HepG2 (cell line): ENCODE results near the gene SLFN14. TPM values are rescaled to one million over a fixed set of nuclear protein-coding genes. Genes with fewer than 3 reads are reported as not detected.

ENCODE experiments used
- CTCF ChIP-seq: sonication (generic); formaldehyde crosslinking; IDR thresholded peaks from 2 replicates; pipeline ENCODE4 v1.5.0; 2020; ENCODE audit warnings: mild to moderate bottlenecking, missing genetic modification reagents, moderate library complexity
- EED ChIP-seq: sonication (generic); formaldehyde crosslinking; IDR thresholded peaks from 2 replicates; pipeline ENCODE4 v1.5.0; 2020; ENCODE audit warnings: mild to moderate bottlenecking, missing genetic modification reagents
- FOXJ3 ChIP-seq: sonication (generic); formaldehyde crosslinking; IDR thresholded peaks from 2 replicates; pipeline ENCODE4 v1.4.0; 2020; ENCODE audit warnings: missing genetic modification reagents, mild to moderate bottlenecking, borderline replicate concordance
- HINFP ChIP-seq: sonication (generic); formaldehyde crosslinking; IDR thresholded peaks from 2 replicates; pipeline ENCODE4 v1.4.0; 2020; ENCODE audit warnings: low read depth, mild to moderate bottlenecking, missing genetic modification reagents
- HNRNPK ChIP-seq: fragments of 200-400 bp; formaldehyde crosslinking; IDR thresholded peaks from 2 replicates; pipeline ENCODE4 v1.6.1; 2018; ENCODE audit warnings: low read length, low read depth, moderate library complexity, mild to moderate bottlenecking; ENCODE audit not compliant: poor library complexity, severe bottlenecking
- HOXA7 ChIP-seq: sonication (generic); formaldehyde crosslinking; IDR thresholded peaks from 2 replicates; pipeline ENCODE4 v1.8.1; 2022; ENCODE audit warnings: mild to moderate bottlenecking, missing genetic modification reagents, moderate library complexity
- IKZF5 ChIP-seq: IDR thresholded peaks from 2 replicates; pipeline ENCODE4 v1.6.1; 2018; ENCODE audit warnings: missing genetic modification reagents, mild to moderate bottlenecking, missing compliant biosample characterization
- ISX ChIP-seq: sonication (generic); formaldehyde crosslinking; conservative IDR thresholded peaks from 2 replicates; pipeline ENCODE4 v1.5.0; 2020; ENCODE audit warnings: missing genetic modification reagents
- JDP2 ChIP-seq: sonication (generic); formaldehyde crosslinking; IDR thresholded peaks from 2 replicates; pipeline ENCODE4 v1.8.1; 2022; ENCODE audit warnings: missing genetic modification reagents, borderline replicate concordance
- KDM6A ChIP-seq: IDR thresholded peaks from 2 replicates; pipeline ENCODE4 v1.6.1; 2016; ENCODE audit warnings: low read depth
- MAFG ChIP-seq: sonication (generic); formaldehyde crosslinking; IDR thresholded peaks from 2 replicates; pipeline ENCODE4 v1.5.1; 2020; ENCODE audit warnings: mild to moderate bottlenecking, missing genetic modification reagents
- MIER2 ChIP-seq: IDR thresholded peaks from 2 replicates; pipeline ENCODE4 v1.6.1; 2016; ENCODE audit warnings: missing biosample characterization, missing genetic modification reagents
- NFE2L1 ChIP-seq: sonication (generic); formaldehyde crosslinking; IDR thresholded peaks from 2 replicates; pipeline ENCODE4 v1.4.0; 2020; ENCODE audit warnings: missing genetic modification reagents, mild to moderate bottlenecking, borderline replicate concordance
- NPAS2 ChIP-seq: sonication (generic); formaldehyde crosslinking; IDR thresholded peaks from 2 replicates; pipeline ENCODE4 v1.8.0; 2022; ENCODE audit warnings: mild to moderate bottlenecking, missing genetic modification reagents, borderline replicate concordance
- PHF8 ChIP-seq: sonication (generic); formaldehyde crosslinking; IDR thresholded peaks from 2 replicates; pipeline ENCODE4 v1.5.0; 2020; ENCODE audit warnings: missing genetic modification reagents
- REPIN1 ChIP-seq: sonication (generic); formaldehyde crosslinking; IDR thresholded peaks from 2 replicates; pipeline ENCODE4 v1.8.0; 2022; ENCODE audit warnings: missing genetic modification reagents, low read depth, mild to moderate bottlenecking, borderline replicate concordance
- SMAD9 ChIP-seq: sonication (generic); formaldehyde crosslinking; IDR thresholded peaks from 2 replicates; pipeline ENCODE4 v1.5.1; 2020; ENCODE audit warnings: mild to moderate bottlenecking, missing genetic modification reagents
- ZNF136 ChIP-seq: sonication (generic); formaldehyde crosslinking; IDR thresholded peaks from 2 replicates; pipeline ENCODE4 v1.8.1; 2022; ENCODE audit warnings: low read depth, mild to moderate bottlenecking, moderate library complexity, missing genetic modification reagents
- ZNF232 ChIP-seq: sonication (generic); formaldehyde crosslinking; IDR thresholded peaks from 2 replicates; pipeline ENCODE4 v1.4.0; 2020; ENCODE audit warnings: missing genetic modification reagents, borderline replicate concordance
- ZNF512 ChIP-seq: sonication (generic); formaldehyde crosslinking; IDR thresholded peaks from 2 replicates; pipeline ENCODE4 v1.4.0; 2020; ENCODE audit warnings: mild to moderate bottlenecking, missing genetic modification reagents
- ZNF552 ChIP-seq: sonication (generic); formaldehyde crosslinking; IDR thresholded peaks from 2 replicates; pipeline ENCODE4 v1.9.0; 2022; ENCODE audit warnings: missing genetic modification reagents, mild to moderate bottlenecking, borderline replicate concordance
- ZNF614 ChIP-seq: IDR thresholded peaks from 2 replicates; pipeline ENCODE4 v1.6.1; 2018; ENCODE audit warnings: missing biosample characterization, missing genetic modification reagents, inconsistent platforms, borderline replicate concordance
- ZNF724P ChIP-seq: sonication (generic); formaldehyde crosslinking; IDR thresholded peaks from 2 replicates; pipeline ENCODE4 v1.8.0; 2022; ENCODE audit warnings: missing genetic modification reagents, borderline replicate concordance
- polyA plus RNA-seq, 8 experiments: library from polyadenylated mRNA; depleted of rRNA in 3 of 8; stranded (reverse) in 7 of 8; unstranded in 1 of 8; fragments of >200 nt; fragmentation: Illumina TruSeq in 4 of 8; extraction: Trizol in 4 of 8; gene quantifications; 2 replicates each; pipeline versions ENCODE4 v1.2.1 to v1.2.3, GENCODE V29; 2011 to 2016; ENCODE audit warnings: low read depth in 4 of 8, missing spikeins in 1 of 8, mixed read lengths in 1 of 8; ENCODE audit not compliant: insufficient read depth in 1 of 8
- total RNA-seq, 5 experiments: library from RNA; depleted of rRNA; stranded (reverse); fragments of >200 nt; fragmentation: Illumina TruSeq; extraction: Trizol; gene quantifications; 2 replicates each; pipeline ENCODE4 v1.2.3, GENCODE V29; 2016; ENCODE audit warnings: low read depth in 1 of 5

Gene SLFN14
- total and polyA plus RNA-seq, 2 of the 13 experiments (the other 11 are each of a cell fraction or from before 2014, with no cell fraction given): not detected

- peak; percentile 13; the same call in 1 of the 2 replicates for TF ChIP-seq CTCF (CRISPR knock-in tag)
- 0 out of 2 replicates have a peak, but pooled peaks have one; percentile 67 for TF ChIP-seq EED
- no peak for TF ChIP-seq MIER2 (CRISPR knock-in tag)
- no peak for TF ChIP-seq ZNF552
- TF ChIP-seq SMAD9 (CRISPR knock-in tag): no peak
- TF ChIP-seq HNRNPK: no peak
- TF ChIP-seq ZNF136 (CRISPR knock-in tag): no peak
- 0 out of 2 replicates have a peak, but pooled peaks have one; percentile 41 for TF ChIP-seq ZNF512 (CRISPR knock-in tag)
- no peak for TF ChIP-seq JDP2
- no peak for TF ChIP-seq ISX (CRISPR knock-in tag)
- peak; percentile 70 for TF ChIP-seq ZNF614 (CRISPR knock-in tag)
- TF ChIP-seq FOXJ3 (CRISPR knock-in tag): no peak
- peak; percentile 84; the same call in 1 of the 2 replicates for TF ChIP-seq IKZF5 (CRISPR knock-in tag)
- TF ChIP-seq MAFG (CRISPR knock-in tag): no peak
- no peak for TF ChIP-seq HOXA7 (CRISPR knock-in tag)
- no peak; the same call in 1 of the 2 replicates for TF ChIP-seq HINFP
- TF ChIP-seq NPAS2 (CRISPR knock-in tag): no peak
- TF ChIP-seq REPIN1 (CRISPR knock-in tag): no peak; the same call in 1 of the 2 replicates
- peak; percentile 61; the same call in 1 of the 2 replicates for TF ChIP-seq NFE2L1 (CRISPR knock-in tag)
- peak; percentile 88 for TF ChIP-seq PHF8 (CRISPR knock-in tag)
- no peak for TF ChIP-seq KDM6A (CRISPR knock-in tag)
- no peak for TF ChIP-seq ZNF232 (CRISPR knock-in tag)
- TF ChIP-seq ZNF724P (CRISPR knock-in tag): peak; percentile 58; the same call in 1 of the 2 replicates
Measured at GRCh38 chr17:35587074-35587961, 26.7 kb upstream of the SLFN14 start, which contains the start of gene AP2B1 (continued).
